K562 (cell line): ENCODE results near the gene SLC25A18.

Experiments
- KDM5B ChIP-seq: fragments of 200-600 bp; sonication (generic); IDR thresholded peaks from 2 replicates; pipeline ENCODE4 v1.6.1; 2012; ENCODE audit warnings: low read depth, mild to moderate bottlenecking, moderate library complexity, low read length, control low read depth, inconsistent platforms; ENCODE audit not compliant: insufficient replicate concordance
- ZNF445 ChIP-seq: fragments of 250-450 bp; sonication (Bioruptor Pico); IDR thresholded peaks from 2 replicates; pipeline ENCODE4 v1.4.0; 2020; ENCODE audit warnings: low read depth, mild to moderate bottlenecking, moderate library complexity
- TF ChIP-seq, protein P1 (sequence below), 2 experiments: fragments of 450-650 bp in 1 of 2; sonication (generic) in 1 of 2; formaldehyde crosslinking in 1 of 2; IDR thresholded peaks; 2 replicates each; pipeline versions ENCODE4 v1.7.1 to v1.9.0; 2016 to 2022; ENCODE audit warnings: inconsistent platforms in 1 of 2, mild to moderate bottlenecking in 1 of 2, missing genetic modification reagents in 1 of 2
- TF ChIP-seq, protein P2 (sequence below): sonication (generic); formaldehyde crosslinking; IDR thresholded peaks from 2 replicates; pipeline ENCODE4 v1.8.1; 2023; ENCODE audit warnings: mild to moderate bottlenecking, missing genetic modification reagents
- TF ChIP-seq, protein P3 (sequence below): fragments of 450-650 bp; formaldehyde crosslinking; IDR thresholded peaks from 2 replicates; pipeline ENCODE4 v1.4.0; 2022; ENCODE audit warnings: missing genetic modification characterization
- TF ChIP-seq, protein P4 (sequence below): fragments of 450-650 bp; IDR thresholded peaks from 2 replicates; pipeline ENCODE4 v1.7.1; 2018; ENCODE audit warnings: mild to moderate bottlenecking, low read depth; ENCODE audit not compliant: partially characterized antibody

DNA sequence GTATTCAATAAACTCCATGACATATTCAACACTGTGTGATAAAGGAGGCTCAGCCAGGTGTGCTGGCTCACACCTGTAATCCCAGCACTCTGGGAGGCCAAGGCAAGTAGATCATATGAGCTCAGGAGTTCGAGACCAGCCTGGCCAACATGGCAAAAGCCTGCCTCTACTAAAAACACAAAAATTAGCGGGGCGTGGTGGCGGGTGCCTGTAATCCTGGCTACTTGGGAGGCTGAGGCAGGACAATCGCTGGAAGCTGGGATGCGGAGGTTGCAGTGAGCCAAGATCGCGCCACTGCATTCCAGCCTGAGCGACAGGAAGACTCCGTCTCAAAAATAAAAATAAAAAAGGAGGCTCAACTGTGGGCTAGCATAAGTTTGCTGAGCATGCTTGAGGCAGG lies 4.1 kb upstream of the SLC25A18 start:
- TF ChIP-seq, protein P1, sequence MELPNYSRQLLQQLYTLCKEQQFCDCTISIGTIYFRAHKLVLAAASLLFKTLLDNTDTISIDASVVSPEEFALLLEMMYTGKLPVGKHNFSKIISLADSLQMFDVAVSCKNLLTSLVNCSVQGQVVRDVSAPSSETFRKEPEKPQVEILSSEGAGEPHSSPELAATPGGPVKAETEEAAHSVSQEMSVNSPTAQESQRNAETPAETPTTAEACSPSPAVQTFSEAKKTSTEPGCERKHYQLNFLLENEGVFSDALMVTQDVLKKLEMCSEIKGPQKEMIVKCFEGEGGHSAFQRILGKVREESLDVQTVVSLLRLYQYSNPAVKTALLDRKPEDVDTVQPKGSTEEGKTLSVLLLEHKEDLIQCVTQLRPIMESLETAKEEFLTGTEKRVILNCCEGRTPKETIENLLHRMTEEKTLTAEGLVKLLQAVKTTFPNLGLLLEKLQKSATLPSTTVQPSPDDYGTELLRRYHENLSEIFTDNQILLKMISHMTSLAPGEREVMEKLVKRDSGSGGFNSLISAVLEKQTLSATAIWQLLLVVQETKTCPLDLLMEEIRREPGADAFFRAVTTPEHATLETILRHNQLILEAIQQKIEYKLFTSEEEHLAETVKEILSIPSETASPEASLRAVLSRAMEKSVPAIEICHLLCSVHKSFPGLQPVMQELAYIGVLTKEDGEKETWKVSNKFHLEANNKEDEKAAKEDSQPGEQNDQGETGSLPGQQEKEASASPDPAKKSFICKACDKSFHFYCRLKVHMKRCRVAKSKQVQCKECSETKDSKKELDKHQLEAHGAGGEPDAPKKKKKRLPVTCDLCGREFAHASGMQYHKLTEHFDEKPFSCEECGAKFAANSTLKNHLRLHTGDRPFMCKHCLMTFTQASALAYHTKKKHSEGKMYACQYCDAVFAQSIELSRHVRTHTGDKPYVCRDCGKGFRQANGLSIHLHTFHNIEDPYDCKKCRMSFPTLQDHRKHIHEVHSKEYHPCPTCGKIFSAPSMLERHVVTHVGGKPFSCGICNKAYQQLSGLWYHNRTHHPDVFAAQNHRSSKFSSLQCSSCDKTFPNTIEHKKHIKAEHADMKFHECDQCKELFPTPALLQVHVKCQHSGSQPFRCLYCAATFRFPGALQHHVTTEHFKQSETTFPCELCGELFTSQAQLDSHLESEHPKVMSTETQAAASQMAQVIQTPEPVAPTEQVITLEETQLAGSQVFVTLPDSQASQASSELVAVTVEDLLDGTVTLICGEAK (IDR thresholded peaks at IDR 0.05): no peak
- TF ChIP-seq, protein P1 (CRISPR knock-in tag; IDR thresholded peaks at IDR 0.05): no peak
- TF ChIP-seq ZNF445 (CRISPR knock-in tag) (no peak), KDM5B (no peak)
- TF ChIP-seq, protein P2, sequence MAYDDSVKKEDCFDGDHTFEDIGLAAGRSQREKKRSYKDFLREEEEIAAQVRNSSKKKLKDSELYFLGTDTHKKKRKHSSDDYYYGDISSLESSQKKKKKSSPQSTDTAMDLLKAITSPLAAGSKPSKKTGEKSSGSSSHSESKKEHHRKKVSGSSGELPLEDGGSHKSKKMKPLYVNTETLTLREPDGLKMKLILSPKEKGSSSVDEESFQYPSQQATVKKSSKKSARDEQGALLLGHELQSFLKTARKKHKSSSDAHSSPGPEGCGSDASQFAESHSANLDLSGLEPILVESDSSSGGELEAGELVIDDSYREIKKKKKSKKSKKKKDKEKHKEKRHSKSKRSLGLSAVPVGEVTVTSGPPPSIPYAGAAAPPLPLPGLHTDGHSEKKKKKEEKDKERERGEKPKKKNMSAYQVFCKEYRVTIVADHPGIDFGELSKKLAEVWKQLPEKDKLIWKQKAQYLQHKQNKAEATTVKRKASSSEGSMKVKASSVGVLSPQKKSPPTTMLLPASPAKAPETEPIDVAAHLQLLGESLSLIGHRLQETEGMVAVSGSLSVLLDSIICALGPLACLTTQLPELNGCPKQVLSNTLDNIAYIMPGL (CRISPR knock-in tag): no peak
- TF ChIP-seq, protein P3, sequence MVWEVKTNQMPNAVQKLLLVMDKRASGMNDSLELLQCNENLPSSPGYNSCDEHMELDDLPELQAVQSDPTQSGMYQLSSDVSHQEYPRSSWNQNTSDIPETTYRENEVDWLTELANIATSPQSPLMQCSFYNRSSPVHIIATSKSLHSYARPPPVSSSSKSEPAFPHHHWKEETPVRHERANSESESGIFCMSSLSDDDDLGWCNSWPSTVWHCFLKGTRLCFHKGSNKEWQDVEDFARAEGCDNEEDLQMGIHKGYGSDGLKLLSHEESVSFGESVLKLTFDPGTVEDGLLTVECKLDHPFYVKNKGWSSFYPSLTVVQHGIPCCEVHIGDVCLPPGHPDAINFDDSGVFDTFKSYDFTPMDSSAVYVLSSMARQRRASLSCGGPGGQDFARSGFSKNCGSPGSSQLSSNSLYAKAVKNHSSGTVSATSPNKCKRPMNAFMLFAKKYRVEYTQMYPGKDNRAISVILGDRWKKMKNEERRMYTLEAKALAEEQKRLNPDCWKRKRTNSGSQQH (CRISPR knock-in tag): no peak
- TF ChIP-seq, protein P4, sequence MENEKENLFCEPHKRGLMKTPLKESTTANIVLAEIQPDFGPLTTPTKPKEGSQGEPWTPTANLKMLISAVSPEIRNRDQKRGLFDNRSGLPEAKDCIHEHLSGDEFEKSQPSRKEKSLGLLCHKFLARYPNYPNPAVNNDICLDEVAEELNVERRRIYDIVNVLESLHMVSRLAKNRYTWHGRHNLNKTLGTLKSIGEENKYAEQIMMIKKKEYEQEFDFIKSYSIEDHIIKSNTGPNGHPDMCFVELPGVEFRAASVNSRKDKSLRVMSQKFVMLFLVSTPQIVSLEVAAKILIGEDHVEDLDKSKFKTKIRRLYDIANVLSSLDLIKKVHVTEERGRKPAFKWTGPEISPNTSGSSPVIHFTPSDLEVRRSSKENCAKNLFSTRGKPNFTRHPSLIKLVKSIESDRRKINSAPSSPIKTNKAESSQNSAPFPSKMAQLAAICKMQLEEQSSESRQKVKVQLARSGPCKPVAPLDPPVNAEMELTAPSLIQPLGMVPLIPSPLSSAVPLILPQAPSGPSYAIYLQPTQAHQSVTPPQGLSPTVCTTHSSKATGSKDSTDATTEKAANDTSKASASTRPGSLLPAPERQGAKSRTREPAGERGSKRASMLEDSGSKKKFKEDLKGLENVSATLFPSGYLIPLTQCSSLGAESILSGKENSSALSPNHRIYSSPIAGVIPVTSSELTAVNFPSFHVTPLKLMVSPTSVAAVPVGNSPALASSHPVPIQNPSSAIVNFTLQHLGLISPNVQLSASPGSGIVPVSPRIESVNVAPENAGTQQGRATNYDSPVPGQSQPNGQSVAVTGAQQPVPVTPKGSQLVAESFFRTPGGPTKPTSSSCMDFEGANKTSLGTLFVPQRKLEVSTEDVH: no peak
